Measurements from ENCODE around the gene GPX1. TPM values are rescaled to one million over a fixed set of nuclear protein-coding genes. Genes with fewer than 3 reads are reported as not detected.
"Not testable (repeated sequence)": the region's sequence is repeated elsewhere in the genome, so short reads cannot be mapped to it uniquely, and the experiment has no call there.

Gene GPX1
- total RNA-seq, 1 experiment from 2014 or later: 714 TPM

DNA sequence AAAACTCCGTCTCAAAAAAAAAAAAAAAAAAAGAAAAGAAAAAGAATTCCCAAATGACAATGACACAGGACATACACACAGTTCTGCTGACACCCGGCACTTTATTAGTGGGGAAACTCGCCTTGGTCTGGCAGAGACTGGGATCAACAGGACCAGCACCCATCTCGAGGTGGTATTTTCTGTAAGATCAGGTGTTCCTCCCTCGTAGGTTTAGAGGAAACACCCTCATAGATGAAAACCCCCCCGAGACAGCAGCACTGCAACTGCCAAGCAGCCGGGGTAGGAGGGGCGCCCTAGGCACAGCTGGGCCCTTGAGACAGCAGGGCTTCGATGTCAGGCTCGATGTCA lies 1.1 kb downstream of the GPX1 start:
- peak overlapping the region; percentile 87 for H3K4me3 ChIP-seq (ENCODE audit: low read length)
- peak overlapping the region; percentile 79 for H3K4me2 ChIP-seq (ENCODE audit: low read length)
- H3K27ac ChIP-seq (ENCODE audit: low read length): peak overlapping the region; percentile 90
- CTCF ChIA-PET; intact Hi-C loops (cut with micrococcal nuclease); ATAC-seq; BruUV-seq (replicated peaks); H3K9me2 ChIP-seq (replicated peaks; ENCODE audit: low read length); H3K9me3 ChIP-seq (ENCODE audit: low read length); H2AFZ ChIP-seq (ENCODE audit: low read length); DNase-seq; H4K20me1 ChIP-seq (ENCODE audit: low read length); H3K27me3 ChIP-seq (ENCODE audit: low read length): not testable (repeated sequence)
- H3F3A ChIP-seq (ENCODE audit: low read length, unreplicated experiment): peaks cover 12% of the 10 kb centered on the region
- H3K36me3 ChIP-seq (ENCODE audit: low read depth, low read length): peaks cover 31% of the 10 kb centered on the region
- POLR2A ChIA-PET (ENCODE audit: unreplicated experiment): interaction anchor here (0.5 to 1.7 kb wide), 3 partner anchors 17 to 112 kb away, joined by 3 to 9 read pairs (median 4); partner anchors contain the start of gene USP4
- peaks cover 33% of the 10 kb centered on the region for H3K4me1 ChIP-seq (ENCODE audit: insufficient read depth, low read length)
- peaks cover 25% of the 10 kb centered on the region for H3K79me2 ChIP-seq (ENCODE audit: low read length)
- peak overlapping the region; percentile 89 for H3K9ac ChIP-seq (ENCODE audit: low read length)

DNA sequence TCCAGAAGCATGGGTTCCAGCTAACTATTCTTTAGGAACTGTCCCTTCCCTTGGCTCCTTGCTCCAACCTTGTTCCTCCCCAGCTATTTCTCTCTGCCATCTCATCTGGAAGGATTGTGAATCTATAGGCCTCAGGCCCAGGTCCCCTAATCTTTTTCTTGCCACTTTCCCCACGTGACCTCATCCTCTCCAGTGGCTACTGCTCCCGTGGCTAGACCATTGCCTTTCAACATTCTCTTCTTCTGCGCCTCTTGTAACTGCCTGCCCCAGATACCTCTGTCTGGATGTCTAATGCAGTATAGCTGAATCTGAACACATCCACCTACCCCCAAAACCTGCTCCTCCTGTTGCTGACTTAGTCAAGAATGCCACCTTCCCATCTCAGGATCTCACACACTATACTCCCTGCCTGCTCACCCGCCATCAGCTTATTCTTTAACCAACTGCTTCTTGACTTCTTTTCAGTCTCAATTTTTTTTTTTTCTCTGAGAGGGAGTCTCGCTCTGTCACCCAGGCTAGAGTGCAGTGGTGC lies 5.2 kb downstream of the GPX1 start:
- ATAC-seq (no peak), DNase-seq (peak; percentile 42)
- H2AFZ ChIP-seq (ENCODE audit: low read length): no peak overlapping the region
- H3K4me3 ChIP-seq (ENCODE audit: low read length): no peak overlapping the region
- H3K4me2 ChIP-seq (ENCODE audit: low read length): no peak overlapping the region
- intact Hi-C loops (cut with micrococcal nuclease): no loop called here
- peaks cover 5% of the 10 kb centered on the region for H3F3A ChIP-seq (ENCODE audit: low read length, unreplicated experiment)
- ChIA-PET CTCF (interaction anchor here (0.6 kb wide), 1 partner anchor 901 kb away, joined by 6 read pairs; no protein-coding TSS in a partner anchor), POLR2A (ENCODE audit: unreplicated experiment) (no interaction called here)
- H3K9ac ChIP-seq (ENCODE audit: low read length): no peak overlapping the region
- H3K79me2 ChIP-seq (ENCODE audit: low read length): peaks cover 23% of the 10 kb centered on the region
- BruUV-seq (replicated peaks): no TSS peak
- no peaks in the 10 kb centered on the region for H3K27me3 ChIP-seq (ENCODE audit: low read length)
- H3K9me3 ChIP-seq (ENCODE audit: low read length): no peaks in the 10 kb centered on the region
- H3K9me2 ChIP-seq (replicated peaks; ENCODE audit: low read length): no peaks in the 10 kb centered on the region
- H3K36me3 ChIP-seq (ENCODE audit: low read depth, low read length): peaks cover 11% of the 10 kb centered on the region; the same call in 1 of the 2 replicates
- no peaks in the 10 kb centered on the region for H4K20me1 ChIP-seq (ENCODE audit: low read length)
- H3K4me1 ChIP-seq (ENCODE audit: insufficient read depth, low read length): peaks cover 29% of the 10 kb centered on the region
- H3K27ac ChIP-seq (ENCODE audit: low read length): peak overlapping the region; percentile 66; the same call in 1 of the 2 replicates
- no peak for TF ChIP-seq EZH2phosphoT487 (IDR thresholded peaks at IDR 0.05; ENCODE audit: borderline replicate concordance, low read length)
- TF ChIP-seq, protein P1, sequence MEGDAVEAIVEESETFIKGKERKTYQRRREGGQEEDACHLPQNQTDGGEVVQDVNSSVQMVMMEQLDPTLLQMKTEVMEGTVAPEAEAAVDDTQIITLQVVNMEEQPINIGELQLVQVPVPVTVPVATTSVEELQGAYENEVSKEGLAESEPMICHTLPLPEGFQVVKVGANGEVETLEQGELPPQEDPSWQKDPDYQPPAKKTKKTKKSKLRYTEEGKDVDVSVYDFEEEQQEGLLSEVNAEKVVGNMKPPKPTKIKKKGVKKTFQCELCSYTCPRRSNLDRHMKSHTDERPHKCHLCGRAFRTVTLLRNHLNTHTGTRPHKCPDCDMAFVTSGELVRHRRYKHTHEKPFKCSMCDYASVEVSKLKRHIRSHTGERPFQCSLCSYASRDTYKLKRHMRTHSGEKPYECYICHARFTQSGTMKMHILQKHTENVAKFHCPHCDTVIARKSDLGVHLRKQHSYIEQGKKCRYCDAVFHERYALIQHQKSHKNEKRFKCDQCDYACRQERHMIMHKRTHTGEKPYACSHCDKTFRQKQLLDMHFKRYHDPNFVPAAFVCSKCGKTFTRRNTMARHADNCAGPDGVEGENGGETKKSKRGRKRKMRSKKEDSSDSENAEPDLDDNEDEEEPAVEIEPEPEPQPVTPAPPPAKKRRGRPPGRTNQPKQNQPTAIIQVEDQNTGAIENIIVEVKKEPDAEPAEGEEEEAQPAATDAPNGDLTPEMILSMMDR (conservative IDR thresholded peaks at IDR 0.05; ENCODE audit: low read depth, low read length): no peak
- TF ChIP-seq EZH2 (IDR thresholded peaks at IDR 0.05; ENCODE audit: low read length, unreplicated experiment): no peak

DNA sequence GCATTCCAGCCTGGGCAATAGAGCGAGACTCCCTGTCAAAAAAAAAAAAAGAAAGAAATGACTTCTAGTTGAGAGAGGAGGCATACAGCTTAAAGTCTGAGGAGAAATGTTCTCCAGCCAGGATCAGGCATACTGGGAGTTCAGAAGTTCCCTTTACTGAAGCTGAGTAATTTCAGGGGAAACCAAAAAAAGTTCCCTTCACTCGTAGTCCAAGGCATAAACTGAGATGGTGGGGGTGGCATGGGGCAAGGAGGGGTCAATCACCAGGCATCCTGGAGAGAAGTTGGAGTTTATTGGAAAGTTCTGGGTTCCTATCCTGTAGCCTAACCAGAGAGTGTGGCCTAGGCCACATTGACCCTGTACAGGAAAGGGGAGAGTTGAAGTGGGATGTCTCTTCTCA lies 5.9 kb downstream of the GPX1 start:
- Histone ChIP-seq H3K4me2 (ENCODE audit: low read length) (peak overlapping the region; percentile 52; the same call in 1 of the 2 replicates), H3K79me2 (ENCODE audit: low read length) (peaks cover 16% of the 10 kb centered on the region), H3K4me1 (ENCODE audit: insufficient read depth, low read length) (peaks cover 31% of the 10 kb centered on the region), H3F3A (ENCODE audit: low read length, unreplicated experiment) (peaks cover 5% of the 10 kb centered on the region), H3K9me2 (replicated peaks; ENCODE audit: low read length) (no peaks in the 10 kb centered on the region), H3K36me3 (ENCODE audit: low read depth, low read length) (peaks cover 11% of the 10 kb centered on the region; the same call in 1 of the 2 replicates), H3K27me3 (ENCODE audit: low read length) (no peaks in the 10 kb centered on the region), H2AFZ (ENCODE audit: low read length) (no peak overlapping the region), H3K9ac (ENCODE audit: low read length) (peak overlapping the region; percentile 2; the same call in 1 of the 2 replicates), H3K4me3 (ENCODE audit: low read length) (no peak overlapping the region), H4K20me1 (ENCODE audit: low read length) (no peaks in the 10 kb centered on the region), H3K27ac (ENCODE audit: low read length) (peak overlapping the region; percentile 66), H3K9me3 (ENCODE audit: low read length) (no peaks in the 10 kb centered on the region)
- ChIA-PET POLR2A (ENCODE audit: unreplicated experiment) (interaction anchor here (0.5 to 0.8 kb wide), 2 partner anchors 36 to 118 kb away, joined by 3 to 4 read pairs; partner anchors contain the start of gene DAG1), CTCF (no interaction called here)
- ATAC-seq (peak; percentile 1; the same call in 1 of the 2 replicates), DNase-seq (no peak)
- intact Hi-C loops (cut with micrococcal nuclease): no loop called here
- TF ChIP-seq EZH2phosphoT487 (IDR thresholded peaks at IDR 0.05; ENCODE audit: borderline replicate concordance, low read length) (no peak), EZH2 (IDR thresholded peaks at IDR 0.05; ENCODE audit: low read length, unreplicated experiment) (no peak)
- TF ChIP-seq, protein P1 (conservative IDR thresholded peaks at IDR 0.05; ENCODE audit: low read depth, low read length): no peak
- BruUV-seq (replicated peaks): no TSS peak

Measured in PC-3 (cell line).